Activated CD8-positive, alpha-beta memory T cell treated with anti-CD3 and anti-CD28 coated beads for 24 hours (primary cell): ENCODE data around the gene NOS3.
"Not testable (repeated sequence)": the region's sequence is repeated elsewhere in the genome, so short reads cannot be mapped to it uniquely, and the experiment has no call there.

Experiments used
- DNase-seq: peaks from one replicate; pipeline ENCODE4 v3.0.0-alpha.2; 2020

The NOS3 gene

GRCh38 chr7:151019130-151019447 lies 28.3 kb downstream of the NOS3 start:
- DNase-seq, result no peak

DNA sequence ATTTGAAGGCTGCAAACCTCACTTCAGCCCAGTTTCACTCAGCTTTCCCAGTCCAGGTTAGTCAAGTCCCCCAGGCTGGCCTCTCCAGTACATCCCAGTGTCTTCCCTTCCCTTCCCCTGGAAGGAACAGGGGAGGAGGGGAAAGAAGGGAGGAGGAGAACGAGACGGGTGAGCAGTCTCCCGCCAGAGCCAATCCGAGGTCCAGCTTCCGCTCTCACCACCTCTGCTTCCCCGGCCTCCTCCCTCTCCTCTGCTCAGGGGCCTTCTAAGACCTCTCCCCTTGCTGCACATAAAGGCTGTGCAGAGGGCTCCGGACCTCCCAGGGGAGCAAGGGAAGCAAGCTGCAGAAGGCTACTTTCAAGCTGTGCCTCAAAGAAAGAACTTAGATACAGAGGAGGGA lies 29.4 kb downstream of the NOS3 start:
- DNase-seq, result no peak

GRCh38 chr7:151023232-151023631 lies 32.4 kb downstream of the NOS3 start:
- DNase-seq, result no peak

GRCh38 chr7:151024435-151025056 lies 33.7 kb downstream of the NOS3 start, which contains the start of gene ATG9B:
TSS of gene ATG9B (minus strand) at chr7:151024494. CDS start at chr7:151024423, 71 bp downstream.
- DNase-seq, result no peak

- DNase-seq, result no peak
These were observed 35.3 kb downstream of the NOS3 start for GRCh38 chr7:151025924-151026671.

DNA sequence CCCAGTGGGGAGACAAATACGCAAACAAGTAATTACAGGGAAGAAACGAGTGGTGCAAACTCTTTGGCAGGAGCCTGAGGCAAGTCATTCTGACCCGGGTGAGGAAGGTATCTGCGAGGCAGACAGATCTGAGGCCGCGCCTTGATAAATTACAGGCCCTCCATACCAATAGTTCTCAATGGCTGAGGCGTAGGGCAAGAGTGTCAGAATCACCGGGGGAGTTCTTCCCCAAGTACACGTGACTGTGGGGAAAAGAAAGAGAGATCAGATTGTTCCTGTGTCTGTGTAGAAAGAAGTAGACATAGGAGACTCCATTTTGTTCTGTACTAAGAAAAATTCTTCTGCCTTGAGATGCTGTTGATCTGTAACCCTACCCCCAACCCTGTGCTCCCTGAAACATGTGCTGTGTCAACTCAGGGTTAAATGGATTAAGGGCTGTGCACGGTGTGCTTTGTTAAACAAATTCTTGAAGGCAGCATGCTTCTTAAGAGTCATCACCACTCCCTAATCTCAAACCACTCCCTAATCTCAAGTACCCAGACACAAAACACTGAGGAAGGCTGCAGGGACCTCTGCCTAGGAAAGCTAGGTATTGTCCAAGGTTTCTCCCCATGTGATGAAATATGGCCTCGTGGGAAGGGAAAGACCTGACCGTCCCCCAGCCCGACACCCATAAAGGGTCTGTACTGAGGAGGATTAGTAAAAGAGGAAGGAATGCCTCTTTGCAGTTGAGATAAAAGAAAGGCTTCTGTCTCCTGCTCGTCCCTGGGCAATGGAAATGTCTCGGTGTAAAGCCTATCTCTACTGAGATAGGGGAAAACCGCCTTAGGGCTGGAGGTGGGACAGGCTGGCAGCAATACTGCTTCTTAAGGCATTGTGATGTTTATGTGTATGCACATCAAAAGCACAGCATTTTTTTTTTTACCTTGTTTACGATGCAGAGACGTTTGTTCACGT lies 36.2 kb downstream of the NOS3 start:
- DNase-seq, result not testable (repeated sequence)

DNA sequence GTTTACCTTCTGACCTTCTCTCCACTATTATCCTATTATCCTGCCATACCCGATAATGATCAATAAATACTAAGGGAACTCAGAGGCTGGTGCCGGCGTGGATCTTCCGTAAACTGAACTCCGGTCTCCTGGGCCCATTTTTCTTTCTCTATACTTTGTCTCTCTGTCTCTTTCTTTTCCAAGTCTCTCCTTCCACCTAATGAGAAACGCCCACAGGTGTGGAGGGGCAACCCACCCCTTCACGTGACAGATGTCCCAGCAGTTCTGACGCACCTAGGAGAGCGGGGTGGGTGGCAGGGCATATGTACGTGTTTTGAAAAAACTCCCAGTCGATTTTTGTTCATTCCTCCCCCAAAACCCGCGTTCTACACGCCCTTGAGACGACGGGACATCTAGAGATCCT lies 36.9 kb downstream of the NOS3 start:
- DNase-seq, result not testable (repeated sequence)

DNA sequence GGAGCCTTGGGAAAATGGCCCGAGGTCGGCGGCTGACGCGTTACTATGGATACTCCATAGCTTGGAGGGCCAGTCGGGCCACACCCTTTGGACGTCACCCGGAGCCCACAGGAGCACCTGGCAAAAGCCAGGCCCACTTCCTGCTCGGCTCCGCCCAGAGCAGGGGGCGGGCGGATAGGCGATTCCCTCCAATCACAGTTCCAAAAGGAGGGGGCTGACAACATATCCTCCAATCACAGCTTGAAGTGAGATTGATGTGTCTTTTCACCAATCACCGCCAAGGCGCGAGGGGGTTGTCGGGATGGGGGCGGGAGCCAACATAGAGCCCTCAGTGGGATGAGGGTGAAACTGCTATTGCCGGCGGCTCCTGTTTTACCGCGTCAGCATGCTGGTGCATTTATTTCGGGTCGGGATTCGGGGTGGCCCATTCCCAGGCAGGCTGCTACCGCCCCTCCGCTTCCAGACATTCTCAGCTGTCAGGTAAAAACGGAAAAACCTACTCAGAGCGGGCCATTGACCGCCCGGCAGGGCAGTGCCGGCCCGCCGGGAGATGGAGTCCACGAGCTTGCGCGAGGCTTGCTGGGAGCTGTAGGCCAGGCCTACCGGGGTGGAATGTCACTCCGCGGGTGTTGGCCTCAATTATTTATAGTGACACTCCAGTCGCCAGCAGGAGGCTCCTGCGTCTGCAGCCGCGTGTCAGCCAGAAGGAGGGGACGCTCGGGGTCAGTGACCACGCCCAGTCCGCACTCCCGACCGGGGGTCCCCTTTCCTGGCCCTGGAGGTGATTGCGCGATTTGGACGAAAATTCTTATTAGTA lies 37.5 kb downstream of the NOS3 start, which contains the start of gene ABCB8:
Gene ABCB8 (plus strand): TSS at position 320 of the 817 bp plus-strand sequence. CDS start 66 bp downstream, at position 386.
- DNase-seq, result peak; percentile 99

DNA sequence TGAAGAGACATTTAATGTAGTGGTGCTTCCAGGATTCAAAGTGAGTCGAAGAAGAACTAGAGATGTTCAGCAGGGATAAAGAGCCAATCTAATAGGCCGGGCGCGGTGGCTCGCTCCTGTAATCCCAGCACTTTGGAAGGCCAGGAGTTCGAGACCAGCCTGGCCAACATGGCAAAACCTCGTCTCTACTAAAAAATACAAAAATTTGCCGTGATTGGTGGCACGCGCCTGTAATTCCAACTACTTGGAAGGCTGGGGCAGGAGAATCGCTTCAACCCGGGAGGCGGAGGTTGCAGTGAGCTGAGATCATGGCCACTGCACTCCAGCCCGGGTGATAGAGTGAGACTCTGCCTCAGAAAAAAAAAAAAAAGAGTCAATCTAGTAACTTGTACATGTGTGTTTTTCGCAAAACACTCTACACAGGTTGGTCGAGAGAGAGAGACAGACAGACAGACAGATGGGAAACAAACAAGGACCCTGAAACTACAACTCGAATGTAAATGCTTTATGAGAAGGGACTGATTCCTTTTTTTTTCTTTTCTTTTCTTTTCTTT lies 38.2 kb downstream of the NOS3 start:
- DNase-seq, result no peak

DNA sequence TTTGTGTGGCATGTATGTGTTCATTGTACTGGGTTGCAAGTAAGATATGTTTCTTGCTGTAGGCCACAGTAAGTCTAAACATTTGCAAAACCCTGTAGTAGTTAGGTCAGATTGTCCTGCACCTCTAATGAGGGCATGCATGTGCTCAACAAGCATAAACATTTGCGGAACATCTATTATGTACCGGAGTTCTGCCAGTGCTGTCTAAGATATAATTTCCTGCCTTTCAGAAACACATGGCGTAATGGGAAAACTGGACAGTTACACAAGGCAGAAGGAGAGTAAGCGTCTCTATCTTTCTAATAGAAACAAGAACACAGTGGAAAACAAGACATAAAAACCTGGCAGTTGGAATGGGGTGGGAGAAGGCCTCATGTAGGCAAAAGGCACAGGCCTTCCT lies 40.2 kb downstream of the NOS3 start:
- DNase-seq, result no peak

DNA sequence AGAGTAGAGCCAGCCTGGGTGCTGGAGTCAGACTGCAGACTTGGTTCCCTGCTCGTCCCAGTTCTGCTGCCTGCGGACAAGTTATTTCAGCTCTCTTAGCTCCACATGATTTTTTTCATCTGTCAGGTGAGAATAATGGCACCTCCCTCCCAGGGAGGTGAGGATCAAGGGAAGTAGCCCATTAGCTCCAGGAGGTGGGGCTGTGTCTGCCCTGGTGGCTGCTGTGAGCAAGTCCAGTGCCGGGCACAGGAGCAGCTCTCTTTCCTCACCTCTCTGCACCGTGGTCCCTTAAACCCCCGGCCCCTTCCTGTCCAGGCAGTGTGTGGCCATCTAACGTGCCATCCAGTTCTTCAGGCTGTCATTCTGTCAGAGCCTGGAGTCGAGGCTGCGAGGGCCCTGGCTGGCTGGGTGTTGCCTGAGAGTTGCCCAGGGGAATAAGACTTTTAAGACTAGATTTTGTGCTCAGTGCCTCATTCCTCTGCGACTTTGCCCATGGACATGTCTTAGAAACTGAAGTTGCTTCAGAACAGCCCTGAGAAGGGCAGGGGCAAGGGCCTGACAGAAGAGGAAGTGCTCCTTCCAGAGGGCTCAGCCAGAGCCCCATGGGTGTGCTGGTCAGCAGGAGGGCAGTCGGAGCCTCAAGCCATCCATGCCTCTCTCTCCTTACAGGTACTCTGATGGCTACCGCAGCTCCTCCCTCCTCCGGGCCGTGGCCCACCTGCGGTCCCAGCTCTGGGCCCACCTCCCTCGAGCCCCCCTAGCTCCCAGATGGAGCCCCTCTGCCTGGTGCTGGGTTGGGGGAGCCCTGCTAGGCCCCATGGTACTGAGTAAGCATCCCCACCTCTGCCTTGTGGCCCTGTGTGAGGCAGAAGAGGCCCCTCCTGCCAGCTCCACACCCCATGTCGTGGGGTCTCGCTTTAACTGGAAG lies 42.4 kb downstream of the NOS3 start:
- DNase-seq, result no peak

DNA sequence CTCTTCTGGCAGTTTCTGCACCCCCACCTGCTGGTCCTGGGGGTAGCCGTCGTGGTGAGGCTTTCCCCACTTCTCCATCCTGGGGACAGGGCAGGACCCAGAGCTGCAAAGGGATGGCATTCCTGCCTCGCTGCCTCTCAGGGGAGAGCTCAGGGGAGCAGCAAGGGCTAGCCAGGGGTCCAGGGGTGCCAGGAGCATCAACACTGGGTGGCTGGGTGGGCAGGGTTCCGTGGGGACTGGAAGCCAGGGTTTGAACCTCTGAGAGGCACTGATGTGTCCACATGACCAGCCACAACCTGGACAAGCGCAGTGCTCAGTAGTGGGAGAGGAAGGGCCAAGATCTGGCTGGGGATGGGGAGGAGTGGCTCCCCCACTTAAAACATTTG lies 43.0 kb downstream of the NOS3 start:
- DNase-seq, result no peak

GRCh38 chr7:151034312-151035025 lies 43.7 kb downstream of the NOS3 start:
- no peak for DNase-seq

DNA sequence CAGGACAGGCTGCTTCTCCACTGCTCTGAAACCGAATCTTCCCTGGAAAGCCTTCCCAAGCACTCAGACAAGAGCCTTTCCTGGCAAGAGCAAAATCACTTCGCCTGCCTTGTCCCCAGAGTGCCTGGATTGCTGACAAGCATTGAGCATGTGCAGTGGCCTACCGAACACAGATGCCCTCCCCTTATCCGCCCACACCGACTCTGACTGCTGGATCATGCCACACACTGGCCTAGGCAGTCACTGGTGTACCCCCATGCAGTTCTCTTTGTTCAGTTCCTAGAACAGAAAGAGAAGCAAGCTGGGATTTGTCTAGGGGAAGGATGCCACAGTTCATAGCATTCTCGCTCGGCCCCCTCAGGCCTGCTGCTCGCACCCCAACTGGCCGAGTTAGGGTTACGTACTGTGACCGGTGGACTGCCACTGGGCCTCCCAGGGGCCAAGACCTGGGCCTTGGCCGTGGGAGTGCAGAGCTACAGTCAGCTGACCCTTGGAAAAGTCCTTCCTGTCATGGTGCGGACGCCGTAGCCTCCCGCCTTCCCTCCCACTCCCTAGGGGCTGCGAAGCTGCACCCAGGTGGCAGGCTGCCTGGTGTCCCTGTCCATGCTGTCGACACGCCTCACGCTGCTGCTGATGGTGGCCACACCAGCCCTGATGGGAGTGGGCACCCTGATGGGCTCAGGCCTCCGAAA lies 44.4 kb downstream of the NOS3 start:
- DNase-seq, result no peak

DNA sequence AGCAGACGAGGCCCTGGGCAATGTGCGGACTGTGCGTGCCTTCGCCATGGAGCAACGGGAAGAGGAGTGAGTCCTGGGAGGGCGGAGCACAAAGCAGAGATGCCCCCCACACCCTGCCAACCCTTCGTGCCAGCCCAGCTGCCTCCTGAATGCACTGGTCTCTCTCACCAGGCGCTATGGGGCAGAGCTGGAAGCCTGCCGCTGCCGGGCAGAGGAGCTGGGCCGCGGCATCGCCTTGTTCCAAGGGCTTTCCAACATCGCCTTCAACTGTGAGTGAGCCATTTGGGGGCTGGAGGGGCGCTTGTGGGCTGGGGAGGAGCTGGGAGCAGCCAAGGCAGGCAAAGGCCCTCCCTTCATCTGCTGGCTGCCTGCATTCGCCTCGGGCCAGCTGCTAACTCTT lies 45.1 kb downstream of the NOS3 start:
- DNase-seq, result no peak

GRCh38 chr7:151038951-151039849 lies 48.4 kb downstream of the NOS3 start:
- peak; percentile 87 for DNase-seq

GRCh38 chr7:151039850-151040548 lies 49.2 kb downstream of the NOS3 start:
- DNase-seq, result peak; percentile 59
